ENCODE data around the gene PCYT1B.

DNA sequence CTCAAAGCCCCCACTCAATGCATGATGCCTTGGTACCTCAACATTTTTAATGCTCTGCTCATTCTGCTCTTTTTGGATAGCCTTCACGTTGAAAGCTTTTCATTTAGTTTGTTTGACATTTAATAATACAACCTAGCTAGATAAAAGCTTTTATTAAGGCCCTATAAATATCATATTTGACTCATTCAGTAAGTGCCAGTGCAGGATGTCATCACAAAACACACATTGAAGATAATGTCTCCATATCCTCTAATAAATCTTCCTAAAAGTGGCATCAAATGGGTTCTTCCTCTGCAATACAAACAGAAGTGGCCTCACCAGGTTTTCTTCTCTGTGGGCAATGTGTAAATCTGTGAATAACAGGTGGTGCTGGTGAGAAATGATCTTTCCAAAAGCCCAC lies 12.0 kb upstream of the PCYT1B start:
- TF ChIP-seq POLR2A (IDR thresholded peaks at IDR 0.05), result no peak
- TF ChIP-seq, protein P1, sequence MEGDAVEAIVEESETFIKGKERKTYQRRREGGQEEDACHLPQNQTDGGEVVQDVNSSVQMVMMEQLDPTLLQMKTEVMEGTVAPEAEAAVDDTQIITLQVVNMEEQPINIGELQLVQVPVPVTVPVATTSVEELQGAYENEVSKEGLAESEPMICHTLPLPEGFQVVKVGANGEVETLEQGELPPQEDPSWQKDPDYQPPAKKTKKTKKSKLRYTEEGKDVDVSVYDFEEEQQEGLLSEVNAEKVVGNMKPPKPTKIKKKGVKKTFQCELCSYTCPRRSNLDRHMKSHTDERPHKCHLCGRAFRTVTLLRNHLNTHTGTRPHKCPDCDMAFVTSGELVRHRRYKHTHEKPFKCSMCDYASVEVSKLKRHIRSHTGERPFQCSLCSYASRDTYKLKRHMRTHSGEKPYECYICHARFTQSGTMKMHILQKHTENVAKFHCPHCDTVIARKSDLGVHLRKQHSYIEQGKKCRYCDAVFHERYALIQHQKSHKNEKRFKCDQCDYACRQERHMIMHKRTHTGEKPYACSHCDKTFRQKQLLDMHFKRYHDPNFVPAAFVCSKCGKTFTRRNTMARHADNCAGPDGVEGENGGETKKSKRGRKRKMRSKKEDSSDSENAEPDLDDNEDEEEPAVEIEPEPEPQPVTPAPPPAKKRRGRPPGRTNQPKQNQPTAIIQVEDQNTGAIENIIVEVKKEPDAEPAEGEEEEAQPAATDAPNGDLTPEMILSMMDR (IDR thresholded peaks at IDR 0.05), result no peak
- no peak for TF ChIP-seq EP300 (IDR thresholded peaks at IDR 0.05)
